NCI-H1436 (cell line): ENCODE results near the gene SRGAP2C.
"Not testable (repeated sequence)": the region's sequence is repeated elsewhere in the genome, so short reads cannot be mapped to it uniquely, and the experiment has no call there.

Experiments
- DNase-seq: peaks from one replicate; lab custom pipeline; 2025; lab: John Stamatoyannopoulos, UW

SRGAP2C gene

DNA sequence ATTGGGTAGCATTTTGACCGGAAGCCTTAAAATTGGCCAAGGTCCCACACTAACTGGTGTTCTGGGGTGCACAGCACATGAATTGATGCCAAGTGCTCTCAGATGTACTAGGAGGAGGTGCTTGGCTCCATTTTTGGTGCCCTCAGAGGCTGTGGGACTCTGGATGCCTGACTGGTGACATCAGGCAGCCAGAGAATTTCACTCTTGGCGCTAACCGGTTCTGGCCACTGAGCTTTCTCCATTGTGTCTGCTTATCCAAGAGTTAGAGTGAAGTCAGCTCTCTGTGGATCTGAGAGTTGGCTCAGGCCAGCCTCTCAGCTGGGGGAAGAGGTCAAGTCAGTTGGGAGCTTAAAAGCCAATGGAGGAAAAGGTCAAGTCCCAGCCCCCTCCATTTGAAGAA lies 200.4 kb downstream of the SRGAP2C start:
- not testable (repeated sequence) for DNase-seq

DNA sequence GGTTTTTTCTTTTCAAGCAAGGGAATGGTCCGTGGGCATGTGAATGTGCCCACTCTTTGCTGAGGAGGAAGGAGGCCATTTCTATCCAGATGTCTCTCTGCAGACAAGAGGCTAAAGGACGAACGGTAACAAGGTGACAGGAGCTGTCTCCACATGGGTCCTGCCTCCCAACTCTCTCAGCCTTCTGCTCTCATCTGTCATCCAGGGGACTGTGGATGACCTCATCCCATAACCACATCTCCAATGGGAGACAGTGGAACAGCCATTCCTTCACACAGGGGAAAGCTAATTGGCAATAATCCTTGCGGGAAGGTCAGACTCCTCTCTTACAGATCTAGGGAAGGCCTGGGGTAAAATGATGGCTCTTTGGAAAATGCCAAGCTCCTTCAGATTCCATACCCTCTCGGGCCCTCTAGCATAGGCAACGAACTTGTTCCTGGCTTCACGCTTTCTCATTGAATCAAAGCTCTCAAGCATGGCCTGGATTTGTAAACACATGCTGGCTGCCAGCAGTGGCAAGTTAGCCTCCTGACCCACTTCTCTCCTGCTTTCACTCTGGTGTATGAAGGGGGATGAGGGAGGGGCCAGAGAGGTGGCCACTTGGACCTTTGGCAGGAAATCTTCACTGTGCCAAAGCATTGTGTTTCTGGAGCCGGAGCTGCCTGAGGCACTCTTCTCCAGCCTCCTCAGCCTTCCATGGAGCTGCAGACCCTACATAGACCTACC lies 201.0 kb downstream of the SRGAP2C start:
- not testable (repeated sequence) for DNase-seq

DNA sequence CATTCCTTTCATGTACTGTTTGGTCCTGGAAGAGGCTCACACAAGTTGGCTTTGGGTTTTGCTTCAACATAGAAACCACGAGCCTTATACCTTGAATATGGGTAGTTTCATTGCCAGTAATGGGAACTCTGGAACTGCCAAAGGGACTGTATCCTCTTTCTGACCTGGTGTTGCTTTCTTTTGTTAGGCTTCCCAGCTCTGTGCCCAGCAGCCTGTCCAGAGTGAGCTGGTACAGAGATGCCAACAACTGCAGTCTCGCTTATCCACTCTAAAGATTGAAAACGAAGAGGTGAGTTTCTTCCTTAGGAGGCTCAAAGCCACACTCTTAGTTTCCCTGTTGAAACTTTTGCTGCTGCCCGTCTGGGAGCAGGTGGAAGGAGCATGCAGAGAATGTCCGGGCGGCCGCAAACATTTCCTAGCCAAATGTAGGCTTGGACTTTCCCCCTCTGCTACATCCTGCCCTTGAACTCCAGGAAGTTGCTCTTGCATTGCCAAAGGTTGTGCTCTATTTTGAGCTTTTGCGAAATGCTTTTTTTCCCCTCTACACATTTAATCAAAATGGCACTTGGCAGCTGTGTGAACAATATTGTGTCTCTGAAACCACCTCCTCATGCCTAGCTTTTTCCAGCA lies 201.7 kb downstream of the SRGAP2C start:
- not testable (repeated sequence) for DNase-seq

DNA sequence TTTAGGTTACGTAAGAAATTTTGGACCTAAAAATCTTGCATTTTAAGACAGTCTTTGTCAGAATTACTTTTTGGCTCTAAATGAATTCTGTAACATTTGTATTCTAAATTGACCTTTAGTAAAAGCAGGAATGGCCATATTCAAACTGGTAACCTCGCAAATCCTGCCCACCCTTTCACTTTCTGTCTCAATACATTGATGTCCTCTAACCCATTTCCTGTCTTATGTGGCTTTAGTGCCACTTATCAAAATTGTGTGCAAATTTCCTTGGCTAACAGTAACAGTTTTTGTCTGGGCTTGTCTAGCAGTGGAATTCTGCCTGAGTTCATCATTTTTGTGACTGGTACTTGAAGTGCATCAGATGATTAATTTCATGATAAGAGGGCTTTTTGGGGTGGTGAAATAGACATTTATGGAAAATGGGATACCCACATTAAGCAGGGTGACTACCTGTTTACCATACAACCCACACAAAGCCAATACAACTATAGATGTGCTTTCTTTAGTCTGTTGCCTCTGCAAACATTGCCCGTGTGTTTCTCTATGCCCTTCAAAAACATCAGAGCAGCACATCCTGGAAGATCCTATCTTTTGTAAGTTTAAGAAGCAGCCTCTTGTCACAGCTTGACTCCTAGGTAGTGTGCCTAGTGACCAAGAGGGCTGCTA lies 205.3 kb downstream of the SRGAP2C start:
- not testable (repeated sequence) for DNase-seq

DNA sequence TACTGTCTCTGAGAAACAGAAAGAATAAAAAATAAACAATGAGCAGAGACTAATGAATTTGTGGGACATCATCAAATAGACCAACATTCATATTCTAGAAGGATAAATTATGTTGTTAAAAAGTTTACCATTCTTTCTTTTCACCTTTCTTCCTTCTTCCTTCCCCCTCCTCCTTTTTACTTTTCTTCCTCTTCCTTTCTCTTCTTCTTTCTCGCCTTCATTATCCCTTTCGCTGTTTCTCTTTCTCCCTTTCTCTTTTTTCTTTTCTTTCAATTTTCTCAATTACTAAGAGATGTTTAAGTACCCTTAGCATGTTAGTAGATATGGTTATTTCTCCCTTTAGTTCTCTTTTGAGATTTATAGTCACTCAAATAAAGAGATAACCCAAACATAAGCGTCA lies 207.4 kb downstream of the SRGAP2C start:
- DNase-seq: not testable (repeated sequence)

DNA sequence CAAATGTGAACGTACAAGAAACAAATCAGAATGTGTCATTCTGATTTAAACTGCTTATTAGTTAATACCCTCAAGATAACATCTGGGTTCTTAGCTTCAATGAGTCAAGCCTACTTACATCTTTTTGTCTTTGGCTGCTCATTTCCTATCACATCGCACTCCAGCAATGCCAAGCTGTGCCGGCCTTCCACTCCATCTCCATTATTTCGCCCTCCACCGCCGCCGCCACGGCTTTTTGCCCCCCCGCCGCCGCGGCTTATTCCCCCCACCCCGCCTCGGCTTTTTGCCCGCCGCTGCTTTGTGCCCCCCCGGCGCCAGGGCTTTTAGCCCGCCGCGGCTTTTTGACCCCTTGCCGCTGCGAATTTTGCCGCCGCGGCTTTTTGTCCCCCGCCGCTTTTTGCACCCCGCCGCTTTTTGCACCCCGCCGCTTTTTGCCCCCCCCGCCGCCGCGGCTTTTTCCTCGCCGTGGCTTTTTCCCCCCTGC lies 211.0 kb downstream of the SRGAP2C start:
- not testable (repeated sequence) for DNase-seq

DNA sequence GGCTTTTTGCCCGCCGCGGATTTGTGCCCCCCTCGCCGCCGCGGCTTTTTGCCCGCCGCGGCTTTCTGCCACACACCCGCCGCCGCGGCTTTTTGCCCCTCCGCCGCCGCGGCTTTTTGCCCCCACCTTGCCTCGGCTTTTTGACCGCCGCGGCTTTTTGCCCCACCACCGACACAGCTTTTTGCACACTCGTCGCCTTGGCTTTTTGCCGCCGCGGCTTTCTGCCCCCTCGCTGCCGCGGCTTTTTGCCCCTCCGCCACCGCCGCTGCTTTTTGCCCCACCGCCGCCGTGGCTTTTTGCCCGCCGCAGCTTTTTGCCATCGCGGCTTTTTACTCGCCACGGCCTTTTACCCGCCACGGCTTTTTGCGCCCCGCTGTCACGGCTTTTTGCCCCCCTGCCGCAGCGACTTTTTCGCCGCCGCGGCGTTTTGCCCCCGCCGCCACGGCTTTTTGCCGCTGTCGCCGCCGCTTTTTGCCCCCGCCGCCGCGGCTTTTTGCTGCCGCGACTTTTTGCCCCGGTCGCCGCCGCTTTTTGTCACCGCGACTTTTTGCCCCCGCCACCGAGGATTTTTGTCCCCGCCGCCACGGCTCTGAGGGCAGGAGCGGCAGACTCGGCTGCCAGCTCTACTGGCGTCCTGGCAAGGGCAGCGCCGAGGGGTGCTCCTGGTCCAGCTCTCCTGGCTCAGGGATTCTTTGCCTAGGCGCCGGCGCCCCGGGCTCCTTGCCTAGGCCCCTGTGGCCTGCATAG lies 211.7 kb downstream of the SRGAP2C start:
- not testable (repeated sequence) for DNase-seq

DNA sequence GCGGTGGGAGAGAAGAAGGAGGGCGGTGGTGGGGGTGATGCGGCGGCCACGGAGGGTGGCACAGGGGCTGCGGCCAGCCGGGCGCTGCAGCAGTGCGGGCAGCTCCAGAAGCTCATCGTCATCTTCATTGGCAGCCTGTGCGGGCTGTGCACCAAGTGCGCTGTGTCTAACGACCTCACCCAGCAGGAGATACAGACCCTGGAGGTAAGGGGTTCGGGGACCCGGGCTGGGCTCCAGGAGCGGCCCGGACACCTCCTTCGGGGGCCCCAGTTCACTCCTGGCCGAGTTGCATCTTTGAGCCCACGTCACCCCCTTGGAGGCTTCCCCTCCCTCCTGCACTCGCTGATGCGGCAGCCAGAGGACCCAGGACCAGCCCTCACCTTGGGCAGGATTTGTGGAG lies 212.3 kb downstream of the SRGAP2C start:
- DNase-seq: not testable (repeated sequence)

DNA sequence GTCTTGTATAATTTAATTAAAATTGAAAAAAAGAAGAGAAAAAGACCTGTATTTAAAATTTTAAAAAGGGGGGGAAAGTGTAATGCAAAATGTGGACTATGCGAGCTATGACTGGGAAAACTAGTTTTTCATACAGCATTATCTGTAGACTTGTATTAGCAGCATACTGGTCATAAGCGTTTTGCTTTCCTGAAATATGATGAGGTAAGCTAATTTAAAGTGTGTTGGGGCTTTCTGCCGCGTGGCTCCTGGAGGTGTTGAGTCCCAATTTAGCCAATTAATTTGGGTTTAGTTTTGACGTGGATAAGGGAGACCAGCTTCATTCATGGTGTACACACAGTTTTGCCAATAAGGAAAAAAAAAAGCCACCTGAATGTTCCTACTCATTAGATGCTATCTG lies 214.4 kb downstream of the SRGAP2C start:
- not testable (repeated sequence) for DNase-seq

DNA sequence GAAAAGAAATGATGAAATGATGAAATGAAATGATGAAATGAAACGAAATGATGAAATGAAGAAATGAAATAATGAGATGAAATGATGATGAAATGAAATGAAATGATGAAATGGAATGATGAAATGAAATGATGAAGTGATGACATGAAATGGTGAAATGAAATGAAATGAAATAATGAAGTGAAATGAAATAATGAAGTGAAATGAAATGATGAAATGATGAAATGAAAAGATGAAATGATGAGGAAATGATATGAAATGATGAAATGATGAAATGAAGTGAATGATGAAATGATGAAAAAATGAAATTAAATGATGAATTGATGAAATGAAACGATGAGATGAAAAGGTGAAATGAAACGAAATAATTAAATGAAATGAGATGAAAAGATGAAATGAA lies 215.3 kb downstream of the SRGAP2C start:
- not testable (repeated sequence) for DNase-seq

DNA sequence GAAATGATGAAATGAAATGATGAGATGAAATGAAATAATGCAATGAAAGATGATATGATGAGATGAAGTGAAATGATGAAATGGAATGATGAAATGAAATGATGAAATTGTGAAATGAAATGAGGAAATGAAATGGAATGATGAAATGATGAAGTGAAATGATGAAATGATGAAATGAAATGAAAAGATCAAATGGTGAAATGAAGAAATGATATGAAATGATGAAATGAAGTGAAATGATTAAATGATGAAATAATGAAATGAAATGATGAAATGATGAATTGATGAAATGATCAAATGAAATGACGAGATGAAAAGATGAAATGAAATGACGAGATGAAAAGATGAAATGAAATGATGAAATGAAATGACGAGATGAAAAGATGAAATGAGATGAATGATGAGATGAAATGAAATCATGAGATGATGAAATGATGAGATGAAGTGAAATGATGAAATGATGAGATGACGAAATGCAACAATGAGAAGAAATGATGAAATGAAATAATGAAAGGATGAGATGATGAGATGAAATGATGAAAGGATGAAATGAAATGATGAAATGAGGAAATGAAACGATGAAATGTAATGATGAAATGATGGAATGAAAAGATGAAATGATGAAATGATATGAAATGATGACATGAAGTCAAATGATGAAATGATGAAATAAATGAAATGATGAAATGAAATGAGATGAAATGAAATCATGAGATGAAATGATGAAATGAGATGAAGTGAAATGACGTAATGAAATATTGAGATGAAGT lies 216.0 kb downstream of the SRGAP2C start:
- DNase-seq: not testable (repeated sequence)

DNA sequence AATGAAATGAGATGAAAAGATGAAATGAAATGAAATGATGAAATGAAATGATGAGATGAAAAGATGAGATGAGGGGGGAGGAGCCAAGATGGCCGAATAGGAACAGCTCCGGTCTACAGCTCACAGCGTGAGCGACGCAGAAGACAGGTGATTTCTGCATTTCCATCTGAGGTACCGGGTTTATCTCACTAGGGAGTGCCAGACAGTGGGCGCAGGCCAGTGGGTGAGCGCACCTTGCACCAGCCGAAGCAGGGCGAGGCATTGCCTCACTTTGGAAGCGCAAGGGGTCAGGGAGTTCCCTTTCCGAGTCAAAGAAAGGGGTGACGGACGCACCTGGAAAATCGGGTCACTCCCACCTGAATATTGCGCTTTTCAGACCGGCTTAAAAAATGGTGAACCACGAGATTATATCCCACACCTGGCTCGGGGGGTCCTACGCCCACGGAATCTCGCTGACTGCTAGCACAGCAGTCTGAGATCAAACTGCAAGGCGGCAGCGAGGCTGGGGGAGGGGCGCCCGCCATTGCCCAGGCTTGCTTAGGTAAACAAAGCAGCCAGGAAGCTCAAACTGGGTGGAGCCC lies 216.7 kb downstream of the SRGAP2C start:
- not testable (repeated sequence) for DNase-seq

DNA sequence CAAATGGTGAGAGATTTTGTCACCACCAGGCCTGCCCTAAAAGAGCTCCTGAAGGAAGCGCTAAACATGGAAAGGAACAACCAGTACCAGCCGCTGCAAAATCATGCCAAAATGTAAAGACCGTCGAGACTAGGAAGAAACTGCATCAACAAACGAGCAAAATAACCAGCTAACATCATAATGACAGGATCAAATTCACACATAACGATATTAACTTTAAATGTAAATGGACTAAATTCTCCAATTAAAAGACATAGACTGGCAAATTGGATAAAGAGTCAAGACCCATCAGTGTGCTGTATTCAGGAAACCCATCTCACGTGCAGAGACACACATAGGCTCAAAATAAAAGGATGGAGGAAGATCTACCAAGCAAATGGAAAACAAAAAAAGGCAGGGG lies 218.5 kb downstream of the SRGAP2C start:
- DNase-seq: not testable (repeated sequence)

DNA sequence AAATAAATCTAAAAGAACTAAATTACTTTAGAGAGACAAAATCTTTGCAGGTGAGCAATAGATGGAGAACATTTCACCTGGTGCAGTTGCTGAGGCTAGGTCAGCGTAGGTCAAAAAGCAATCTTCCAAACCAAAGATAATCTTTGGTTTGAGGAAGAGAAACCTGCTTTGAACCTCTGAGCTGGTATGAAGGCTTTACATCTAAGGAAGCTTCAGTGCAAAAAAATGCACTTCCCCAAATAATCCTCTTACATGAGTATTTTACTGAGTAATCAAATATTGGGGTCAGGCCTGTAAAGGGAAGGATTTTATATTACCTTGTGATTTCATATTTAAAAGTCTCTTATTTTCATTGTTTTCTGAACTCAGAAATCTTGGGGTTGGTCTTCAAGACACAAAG lies 223.6 kb downstream of the SRGAP2C start:
- no peak for DNase-seq

DNA sequence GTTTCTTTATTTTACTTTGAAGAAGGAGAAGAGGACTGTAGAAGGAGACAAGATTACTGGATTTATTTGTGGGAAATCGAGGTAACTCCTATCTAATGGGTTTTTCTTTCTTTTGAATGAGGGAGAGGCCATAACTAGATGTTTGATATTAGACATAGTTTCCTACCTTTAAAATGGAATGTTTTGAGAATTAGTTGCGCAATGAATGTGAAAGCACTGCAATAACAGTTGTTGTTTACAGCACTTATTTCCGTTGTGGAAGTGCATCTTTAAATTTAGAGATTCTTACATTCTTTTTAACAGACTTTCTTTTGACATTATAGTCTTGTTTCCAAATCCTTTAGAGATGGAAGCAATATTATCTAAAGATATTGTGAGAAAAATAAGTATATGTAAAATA lies 229.0 kb downstream of the SRGAP2C start:
- DNase-seq: no peak

DNA sequence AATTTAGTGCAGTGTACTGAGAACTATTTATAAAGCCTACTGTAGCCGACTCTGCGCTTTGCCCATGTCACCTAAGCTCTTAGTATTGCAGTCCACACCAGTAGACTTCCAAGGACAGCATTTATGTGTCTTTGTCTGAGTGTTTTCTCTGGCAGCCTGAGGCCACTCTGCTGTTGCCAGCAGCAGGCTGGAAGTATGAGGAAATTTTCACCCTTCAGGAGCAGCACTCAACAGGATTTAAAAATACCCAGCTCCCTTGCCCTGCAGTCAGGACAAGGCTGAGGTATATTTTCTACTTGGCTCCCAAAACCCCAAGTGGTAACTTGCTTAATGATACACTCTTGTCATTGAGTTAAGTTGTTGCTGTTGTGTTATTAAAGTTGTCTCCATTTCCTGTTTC lies 230.1 kb downstream of the SRGAP2C start:
- no peak for DNase-seq

DNA sequence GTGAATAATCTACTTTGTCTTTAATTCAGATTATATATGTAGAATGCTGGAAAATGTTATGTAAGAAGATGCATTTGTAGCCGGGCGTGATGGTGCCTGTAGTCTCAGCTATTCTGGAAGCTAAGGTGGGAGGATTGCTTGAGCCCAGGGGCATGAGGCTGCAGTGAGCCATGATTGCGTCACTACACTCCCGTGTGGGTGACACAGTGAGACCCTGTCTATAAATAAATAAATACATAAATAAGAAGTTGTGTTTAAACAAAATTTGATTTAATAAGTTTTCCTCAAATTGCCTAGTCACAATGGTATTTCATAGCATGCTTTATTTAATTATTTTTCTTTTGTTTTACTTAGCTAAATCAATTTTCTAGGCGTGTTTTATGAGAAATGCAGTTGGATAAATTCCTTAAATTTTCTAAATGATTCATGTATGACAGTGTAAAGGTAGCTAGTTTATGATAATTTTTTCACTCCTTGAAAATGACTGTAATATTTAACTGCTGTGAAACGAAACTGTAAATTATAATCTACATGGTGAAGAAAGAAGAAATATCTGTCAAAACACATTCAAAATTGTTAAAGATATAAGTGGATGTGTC lies 232.6 kb downstream of the SRGAP2C start:
- DNase-seq: no peak

DNA sequence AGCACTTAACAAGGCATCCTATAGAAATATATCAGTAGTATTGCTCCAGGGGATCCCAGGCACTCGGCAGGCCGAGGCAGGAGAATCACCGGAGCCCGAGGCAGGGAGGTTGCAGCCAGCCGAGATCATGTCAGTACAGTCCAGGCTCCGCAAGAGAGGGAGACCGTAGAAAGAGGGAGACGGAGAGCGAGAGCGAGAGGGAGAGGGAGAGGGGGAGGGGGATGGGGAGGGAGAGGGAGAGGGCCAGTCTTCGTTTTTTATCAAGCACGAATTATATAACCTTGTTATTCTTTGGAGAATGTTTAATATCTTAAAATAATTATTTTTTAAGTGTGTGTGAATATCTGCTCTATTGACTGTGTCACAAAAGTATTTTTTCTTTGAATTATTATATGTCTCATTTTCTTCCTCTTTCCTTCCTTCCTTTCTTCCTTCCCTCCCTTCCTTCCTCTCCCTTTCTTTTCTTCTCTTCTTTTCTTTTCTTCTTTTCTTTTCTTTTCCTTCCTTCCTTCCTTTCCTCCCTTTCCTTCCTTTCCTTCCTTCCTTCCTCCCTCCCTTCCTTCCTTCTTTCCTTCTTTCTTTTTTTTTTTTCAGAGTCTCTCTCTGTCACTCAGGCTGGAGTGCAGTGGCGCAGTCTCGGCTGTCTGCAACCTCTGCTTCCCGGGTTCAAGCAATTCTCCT lies 233.7 kb downstream of the SRGAP2C start:
- DNase-seq: no peak

DNA sequence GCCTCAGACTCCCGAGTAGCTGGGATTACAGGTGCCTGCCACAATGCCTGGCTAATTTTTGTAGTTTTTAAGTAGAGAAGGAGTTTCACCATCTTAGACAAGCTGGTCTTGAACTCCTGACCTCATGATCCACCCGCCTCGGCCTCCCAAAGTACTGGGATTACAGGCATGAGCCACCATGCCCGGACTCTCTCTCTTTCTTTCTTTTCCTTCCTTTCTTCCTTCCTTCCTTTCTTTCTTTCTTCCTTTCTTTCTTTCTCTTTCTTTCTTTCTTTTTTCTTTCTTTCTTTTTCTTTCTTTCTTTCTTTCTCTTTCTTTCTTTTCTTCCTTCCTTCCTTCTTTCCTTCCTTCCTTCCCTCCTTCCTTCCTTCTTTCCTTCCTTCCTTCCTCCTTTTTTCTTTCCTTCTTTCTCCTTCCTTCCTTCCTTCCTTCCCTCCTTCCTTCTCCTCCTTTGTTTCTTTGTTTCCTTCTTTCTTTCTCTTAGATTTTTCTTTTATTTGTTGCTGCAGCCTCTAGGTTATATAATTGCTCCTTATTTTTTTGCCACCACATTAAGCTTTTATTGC lies 234.4 kb downstream of the SRGAP2C start:
- DNase-seq: not testable (repeated sequence)

DNA sequence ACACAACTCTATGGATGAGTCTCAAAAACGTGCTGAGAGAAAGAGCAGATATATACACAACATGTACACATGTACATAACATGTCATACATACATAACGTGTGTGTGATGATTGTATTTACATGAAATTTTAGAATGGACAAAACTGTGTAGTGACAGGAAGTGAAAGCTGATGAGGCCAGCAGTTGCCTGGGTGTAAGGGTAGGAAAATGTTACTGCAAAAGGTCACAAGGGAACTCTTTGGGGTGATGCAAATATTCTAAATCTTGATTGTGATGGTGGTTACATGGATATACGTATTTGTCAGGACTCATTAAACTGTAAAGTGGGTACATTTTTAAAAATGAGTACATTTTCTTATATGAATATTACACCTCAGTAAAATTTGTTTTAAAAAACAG lies 236.7 kb downstream of the SRGAP2C start:
- not testable (repeated sequence) for DNase-seq
